ENCODE results near the gene NPC2.

Gene NPC2

GRCh38 chr14:74519316-74520074, 26.4 kb upstream of the NPC2 start:
- no peak for DNase-seq (ENCODE audit: low read depth)

- DNase-seq (ENCODE audit: low read depth): no peak
Observed at GRCh38 chr14:74518221-74518620, 25.1 kb upstream of the NPC2 start.

GRCh38 chr14:74517731-74518130, 24.6 kb upstream of the NPC2 start:
- DNase-seq (ENCODE audit: low read depth): no peak

GRCh38 chr14:74516451-74517160, 23.5 kb upstream of the NPC2 start:
- DNase-seq (ENCODE audit: low read depth): no peak

GRCh38 chr14:74515891-74516412, 22.8 kb upstream of the NPC2 start:
- no peak for DNase-seq (ENCODE audit: low read depth)

GRCh38 chr14:74514471-74514941, 21.4 kb upstream of the NPC2 start:
- DNase-seq (ENCODE audit: low read depth): no peak

- no peak for DNase-seq (ENCODE audit: low read depth)
Observed at GRCh38 chr14:74511966-74512830, 19.1 kb upstream of the NPC2 start.

- no peak for DNase-seq (ENCODE audit: low read depth)
Observed at GRCh38 chr14:74510959-74511409, 17.9 kb upstream of the NPC2 start.

GRCh38 chr14:74510223-74510931, 17.3 kb upstream of the NPC2 start:
- no peak for DNase-seq (ENCODE audit: low read depth)

- no peak for DNase-seq (ENCODE audit: low read depth)
Observed at GRCh38 chr14:74509587-74510222, 16.6 kb upstream of the NPC2 start.

- no peak for DNase-seq (ENCODE audit: low read depth)
Observed at GRCh38 chr14:74508844-74509428, 15.8 kb upstream of the NPC2 start.

GRCh38 chr14:74508292-74508731, 15.2 kb upstream of the NPC2 start:
- no peak for DNase-seq (ENCODE audit: low read depth)

- no peak for DNase-seq (ENCODE audit: low read depth)
Observed at GRCh38 chr14:74507840-74508239, 14.7 kb upstream of the NPC2 start.

- no peak for DNase-seq (ENCODE audit: low read depth)
Observed at GRCh38 chr14:74507085-74507484, 14.0 kb upstream of the NPC2 start.

GRCh38 chr14:74506411-74506851, 13.3 kb upstream of the NPC2 start:
- DNase-seq (ENCODE audit: low read depth): no peak

GRCh38 chr14:74505831-74506230, 12.7 kb upstream of the NPC2 start:
- no peak for DNase-seq (ENCODE audit: low read depth)

GRCh38 chr14:74504874-74505720, 12.0 kb upstream of the NPC2 start:
- DNase-seq (ENCODE audit: low read depth): no peak

- no peak for DNase-seq (ENCODE audit: low read depth)
Observed at GRCh38 chr14:74504412-74504811, 11.3 kb upstream of the NPC2 start.

GRCh38 chr14:74503938-74504335, 10.8 kb upstream of the NPC2 start:
- no peak for DNase-seq (ENCODE audit: low read depth)
